Small intestine (tissue), 7 donors: Measurements from ENCODE around the gene SSBP1. TPM values are rescaled to one million over a fixed set of nuclear protein-coding genes. Genes with fewer than 3 reads are reported as not detected.
"Not testable (repeated sequence)": the region's sequence is repeated elsewhere in the genome, so short reads cannot be mapped to it uniquely, and the experiment has no call there.

Experiments
- DNase-seq, 2 donors: peaks; one replicate each; pipeline versions ENCODE4 v3.0.0 to v3.0.0-alpha.2; 2013
- FAIRE-seq: peaks from 2 replicates; lab custom pipeline; 2012; peaks lifted over from hg19 to GRCh38; lab: Jason Lieb, UNC
- H3K27ac ChIP-seq, 3 donors: one replicate each; pipeline ENCODE4 v1.5.1; 2013; ENCODE audit warnings: low read length in 2 of 3, mild to moderate bottlenecking in 2 of 3, control low read depth in 1 of 3, inconsistent platforms in 1 of 3, low read depth in 1 of 3, moderate library complexity in 1 of 3
- H3K27me3 ChIP-seq, 3 donors: one replicate each; pipeline ENCODE4 v1.6.1; 2013; ENCODE audit warnings: low read length in 3 of 3, inconsistent platforms in 1 of 3; ENCODE audit not compliant: control insufficient read depth in 3 of 3, insufficient read depth in 3 of 3
- H3K36me3 ChIP-seq, 3 donors: one replicate each; pipeline ENCODE4 v1.6.1; 2013; ENCODE audit warnings: low read length in 3 of 3, inconsistent platforms in 1 of 3, low read depth in 1 of 3, mild to moderate bottlenecking in 1 of 3, moderate library complexity in 1 of 3; ENCODE audit not compliant: control insufficient read depth in 3 of 3, insufficient read depth in 2 of 3
- H3K4me1 ChIP-seq, 3 donors: one replicate each; pipeline ENCODE4 v1.6.1; 2013; ENCODE audit warnings: low read length in 2 of 3, inconsistent platforms in 1 of 3, low read depth in 1 of 3, mild to moderate bottlenecking in 1 of 3, moderate library complexity in 1 of 3; ENCODE audit not compliant: control insufficient read depth in 3 of 3, insufficient read depth in 2 of 3
- H3K4me3 ChIP-seq, 3 donors: one replicate each; pipeline ENCODE4 v1.5.1; 2013; ENCODE audit warnings: low read length in 3 of 3, control low read depth in 1 of 3, inconsistent platforms in 1 of 3, low read depth in 1 of 3, mild to moderate bottlenecking in 1 of 3, moderate library complexity in 1 of 3
- H3K9me3 ChIP-seq, 2 donors: one replicate each; pipeline ENCODE4 v1.6.1; 2013; ENCODE audit warnings: low read depth in 1 of 2, low read length in 1 of 2; ENCODE audit not compliant: control insufficient read depth in 2 of 2, insufficient read depth in 1 of 2
- WGBS, 3 donors: extraction: QIAGEN DNeasy Blood & Tissue Kit; methylation state at CpG; one replicate each; pipeline ENCODE4 v1.1.7; 2013; 5-methylcytosine and 5-hydroxymethylcytosine counted together
- polyA plus RNA-seq, 4 donors: library from polyadenylated mRNA; stranded (reverse) in 3 of 4; unstranded in 1 of 4; fragments of 200-250 nt in 3 of 4; fragments of 120-200 nt in 1 of 4; gene quantifications; one replicate each; pipeline versions ENCODE4 v1.2.1 to v1.2.3, GENCODE V29; 2013
- donor health status: healthy with polysubstance abuse.
- donor health status: control.
- donor health status: control.
- donor health status: Bipolar disorder and iron deficiency.
- donor health status: healthy.

The SSBP1 gene
- polyA plus RNA-seq, 4 donors = 131 to 221 (median 151) TPM

DNA sequence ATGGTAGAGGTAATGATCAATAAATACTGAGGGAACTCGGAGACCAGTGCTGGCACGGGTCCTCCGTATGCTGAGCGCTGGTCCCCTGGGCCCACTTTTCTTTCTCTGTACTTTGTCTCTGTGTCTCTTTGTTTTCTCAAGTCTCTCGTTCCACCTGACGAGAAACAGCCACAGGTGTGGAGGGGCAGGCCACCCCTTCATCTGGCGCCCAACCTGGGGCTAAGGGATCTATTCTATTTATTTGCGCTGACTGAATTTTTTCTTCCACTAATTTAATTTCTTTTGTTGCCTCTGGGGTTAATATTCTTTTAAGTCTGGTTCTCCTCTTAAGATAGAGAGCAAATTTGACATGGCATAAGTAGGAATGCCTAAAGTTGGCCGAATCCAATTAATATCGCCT is 13.7 kb downstream of the SSBP1 start:
- H3K4me1 ChIP-seq, H3K27me3 ChIP-seq, H3K4me3 ChIP-seq, H3K27ac ChIP-seq, FAIRE-seq: not testable (repeated sequence)
- H3K9me3 ChIP-seq = peaks cover 0 to 38% of the 10 kb centered on the region in 2 donors
- 97 to 99% (median 98%) methylated on average over 10 of the region's 10 CpGs for WGBS, 3 donors
- H3K36me3 ChIP-seq = peaks cover 18 to 40% (median 39%) of the 10 kb centered on the region in 3 donors
- DNase-seq = peak in 1 of 2 donors; percentile 5

GRCh38 chr7:141752634-141753033 is 14.5 kb downstream of the SSBP1 start:
- peaks cover 18 to 43% (median 38%) of the 10 kb centered on the region in 3 donors for H3K36me3 ChIP-seq
- FAIRE-seq = no peak
- WGBS, 3 donors = 97 to 98% (median 97%) methylated on average over 13 of the region's 13 CpGs

DNA sequence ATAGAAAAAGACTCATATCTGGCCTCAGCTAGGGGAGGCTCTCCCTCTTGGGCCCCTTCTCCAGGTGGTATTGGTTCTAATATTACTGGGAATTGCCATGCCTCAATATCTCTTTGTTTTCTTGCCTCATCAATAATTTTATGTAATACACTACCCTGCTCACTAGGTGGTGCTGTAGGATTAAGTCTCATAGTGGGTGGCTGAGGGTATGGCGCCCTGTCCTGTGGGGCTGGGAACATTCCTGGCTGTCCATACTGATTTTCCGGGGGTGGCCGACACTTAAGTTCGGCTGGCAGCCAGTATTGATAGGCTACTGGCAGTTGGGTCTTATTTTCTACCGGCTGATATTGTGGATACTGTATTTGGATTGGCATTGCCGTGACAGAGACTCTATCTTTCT is 16.8 kb downstream of the SSBP1 start:
- H3K36me3 ChIP-seq = peaks cover 12 to 40% (median 39%) of the 10 kb centered on the region in 3 donors
- WGBS, 3 donors = 89 to 96% (median 94%) methylated on average over 6 of the region's 6 CpGs
- H3K9me3 ChIP-seq = peaks cover 0 to 38% of the 10 kb centered on the region in 2 donors
- DNase-seq (peak; percentile 9 to 19), FAIRE-seq (no peak)
- no peaks in the 10 kb centered on the region for H3K4me1 ChIP-seq
- no peak overlapping the region for H3K4me3 ChIP-seq
- no peak overlapping the region for H3K27ac ChIP-seq
- H3K27me3 ChIP-seq = no peaks in the 10 kb centered on the region

More at GRCh38 chr7:141752634-141753033, 14.5 kb downstream of the SSBP1 start:
- H3K4me1 ChIP-seq = no peaks in the 10 kb centered on the region
- H3K4me3 ChIP-seq = no peak overlapping the region
- no peaks in the 10 kb centered on the region for H3K27me3 ChIP-seq
- peaks cover 0 to 38% of the 10 kb centered on the region in 2 donors for H3K9me3 ChIP-seq
- no peak for DNase-seq
- no peak overlapping the region for H3K27ac ChIP-seq

- Histone ChIP-seq H3K36me3 (peaks cover 2 to 27% (median 4%) of the 10 kb centered on the region in 3 donors), H3K27ac (no peak within 1 kb of the TSS), H3K4me3 (no peak within 1 kb of the TSS), H3K4me1 (no peaks in the 10 kb centered on the region), H3K9me3 (no peaks in the 10 kb centered on the region), H3K27me3 (no peaks in the 10 kb centered on the region)
- 83 to 95% (median 95%) methylated on average over 3 of the region's 3 CpGs for WGBS, 3 donors
- DNase-seq (no peak), FAIRE-seq (no peak)
Measured at GRCh38 chr7:141763797-141764196, 25.6 kb downstream of the SSBP1 start, which contains the start of gene TAS2R3. TSS of gene TAS2R3 (plus strand) at chr7:141764097. CDS start at chr7:141764159, 62 bp downstream.

DNA sequence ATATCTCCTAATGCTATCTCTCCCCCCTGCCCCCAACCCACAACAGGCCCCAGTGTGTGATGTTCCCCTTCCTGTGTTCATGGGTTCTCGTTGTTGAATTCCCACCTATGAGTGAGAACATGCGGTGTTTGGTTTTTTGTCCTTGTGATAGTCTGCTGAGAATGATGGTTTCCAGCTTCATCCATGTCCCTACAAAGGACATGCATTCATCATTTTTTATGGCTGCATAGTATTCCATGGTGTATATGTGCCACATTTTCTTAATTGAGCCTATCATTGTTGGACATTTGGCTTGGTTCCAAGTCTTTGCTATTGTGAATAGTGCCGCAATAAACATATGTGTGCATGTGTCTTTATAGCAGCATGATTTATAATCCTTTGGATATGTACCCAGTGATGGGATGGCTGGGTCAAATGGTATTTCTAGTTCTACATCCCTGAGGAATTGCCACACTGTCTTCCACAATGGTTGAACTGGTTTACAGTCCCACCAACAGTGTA is 32.0 kb downstream of the SSBP1 start:
- not testable (repeated sequence) for H3K9me3 ChIP-seq, DNase-seq, H3K36me3 ChIP-seq, H3K4me3 ChIP-seq, H3K27me3 ChIP-seq, H3K4me1 ChIP-seq, H3K27ac ChIP-seq, FAIRE-seq
- 92 to 96% (median 95%) methylated on average over 3 of the region's 3 CpGs for WGBS, 3 donors

DNA sequence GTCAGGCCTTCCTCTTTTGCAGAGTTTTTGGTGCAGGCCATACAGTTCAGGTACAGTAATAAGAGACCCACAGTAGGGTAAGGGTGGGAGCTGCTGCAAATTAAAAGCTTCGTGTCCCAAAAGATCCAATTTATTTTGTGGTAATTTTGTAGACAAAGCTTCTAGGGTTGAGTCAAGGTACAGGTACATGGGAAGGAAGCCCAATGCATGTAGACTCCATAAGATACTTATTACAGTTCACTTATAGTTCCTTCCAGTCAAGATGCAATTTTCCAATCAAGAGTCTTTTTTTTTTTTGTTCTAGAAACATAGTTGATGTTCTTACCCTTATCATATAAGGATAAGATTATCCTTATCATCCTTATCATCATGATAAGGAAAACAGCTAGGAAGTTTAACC is 38.2 kb downstream of the SSBP1 start, which contains the start of gene TAS2R4:
Gene TAS2R4 (plus strand): TSS at position 301 of the 400 bp plus-strand sequence. CDS start 1,815 bp downstream, outside the sequence.
- Histone ChIP-seq H3K4me1 (no peaks in the 10 kb centered on the region), H3K36me3 (peaks cover 0 to 14% (median 0%) of the 10 kb centered on the region in 3 donors), H3K27ac (no peak within 1 kb of the TSS), H3K27me3 (no peaks in the 10 kb centered on the region), H3K4me3 (no peak within 1 kb of the TSS), H3K9me3 (peaks cover 0 to 8% of the 10 kb centered on the region in 2 donors)
- WGBS, 3 donors = 88 to 96% (median 93%) methylated on average over 1 of the region's 1 CpG
- no peak for DNase-seq
- no peak for FAIRE-seq

- H3K36me3 ChIP-seq = peaks cover 3 to 15% (median 5%) of the 10 kb centered on the region in 3 donors
- WGBS, 3 donors = 72 to 80% (median 74%) methylated on average over 13 of the region's 13 CpGs
- no peaks in the 10 kb centered on the region for H3K27me3 ChIP-seq
- no peak for FAIRE-seq
- H3K4me1 ChIP-seq = no peaks in the 10 kb centered on the region
- DNase-seq = peak; percentile 61 to 66
- H3K4me3 ChIP-seq = no peak overlapping the region
- H3K27ac ChIP-seq = no peak overlapping the region
- no peaks in the 10 kb centered on the region for H3K9me3 ChIP-seq
Measured at GRCh38 chr7:141785706-141786552, 47.8 kb downstream of the SSBP1 start.

GRCh38 chr7:141788296-141788695 is 50.1 kb downstream of the SSBP1 start:
- Histone ChIP-seq H3K27me3 (no peaks in the 10 kb centered on the region), H3K36me3 (peaks cover 3 to 17% (median 5%) of the 10 kb centered on the region in 3 donors), H3K27ac (no peak overlapping the region), H3K4me3 (no peak overlapping the region), H3K4me1 (no peaks in the 10 kb centered on the region), H3K9me3 (no peaks in the 10 kb centered on the region)
- WGBS, 3 donors = 86 to 94% (median 93%) methylated on average over 2 of the region's 2 CpGs
- no peak for FAIRE-seq
- no peak for DNase-seq
